MM.1S (cell line): Measurements from ENCODE around the gene TMTC4.

ENCODE experiments used
- DNase-seq: peaks from one replicate; pipeline ENCODE4 v3.0.0-alpha.2; 2015
- H2AFZ ChIP-seq: fragments of 300-600 bp; sonication (generic); 2 replicates; pipeline ENCODE4 v1.6.0; 2016; ENCODE audit warnings: antibody characterized with exemption, low read length
- H3F3A ChIP-seq: fragments of 300-600 bp; sonication (generic); 2 replicates; pipeline ENCODE4 v1.6.1; 2016; ENCODE audit warnings: mild to moderate bottlenecking, antibody characterized with exemption, low read length, moderate library complexity, mixed read lengths; ENCODE audit not compliant: insufficient read depth
- H3K27ac ChIP-seq: fragments of 300-600 bp; sonication (generic); 2 replicates; pipeline ENCODE4 v1.5.1; 2016; ENCODE audit warnings: mild to moderate bottlenecking, low read length
- H3K27me3 ChIP-seq: fragments of 300-600 bp; sonication (generic); replicated peaks from 2 replicates; pipeline ENCODE4 v1.6.0; 2016; ENCODE audit warnings: low read length; ENCODE audit not compliant: insufficient read depth
- H3K36me3 ChIP-seq: fragments of 300-600 bp; sonication (generic); replicated peaks from 2 replicates; pipeline ENCODE4 v1.6.1; 2016; ENCODE audit warnings: mild to moderate bottlenecking, low read length, mixed read lengths; ENCODE audit not compliant: insufficient read depth
- H3K4me1 ChIP-seq: fragments of 300-600 bp; sonication (generic); 2 replicates; pipeline ENCODE4 v1.6.1; 2016; ENCODE audit warnings: low read length, mixed read lengths
- H3K4me2 ChIP-seq: fragments of 300-600 bp; sonication (generic); 2 replicates; pipeline ENCODE4 v1.6.0; 2016; ENCODE audit warnings: low read depth, low read length
- H3K4me3 ChIP-seq: fragments of 300-600 bp; sonication (generic); 2 replicates; pipeline ENCODE4 v1.5.1; 2016; ENCODE audit warnings: low read length, mixed read lengths
- H3K79me2 ChIP-seq: fragments of 300-600 bp; sonication (generic); 2 replicates; pipeline ENCODE4 v1.6.1; 2016; ENCODE audit warnings: mixed run types, low read length, mixed read lengths
- H3K9ac ChIP-seq: fragments of 300-600 bp; sonication (generic); 2 replicates; pipeline ENCODE4 v1.6.1; 2016; ENCODE audit warnings: low read length, mixed read lengths
- H3K9me2 ChIP-seq: fragments of 300-600 bp; sonication (generic); replicated peaks from 2 replicates; pipeline ENCODE4 v1.6.1; 2016; ENCODE audit warnings: mild to moderate bottlenecking, low read length, mixed read lengths; ENCODE audit not compliant: insufficient read depth
- H3K9me3 ChIP-seq: fragments of 300-600 bp; sonication (generic); replicated peaks from 2 replicates; pipeline ENCODE4 v1.6.1; 2016; ENCODE audit warnings: mild to moderate bottlenecking, low read length, mixed read lengths; ENCODE audit not compliant: insufficient read depth
- H4K20me1 ChIP-seq: fragments of 300-600 bp; sonication (generic); 2 replicates; pipeline ENCODE4 v1.6.1; 2016; ENCODE audit warnings: mild to moderate bottlenecking, low read length, moderate library complexity, mixed read lengths; ENCODE audit not compliant: insufficient read depth
- EZH2 ChIP-seq: fragments of 300-600 bp; sonication (generic); optimal IDR thresholded peaks from 2 replicates; pipeline ENCODE3; 2017; ENCODE audit warnings: low read depth, mild to moderate bottlenecking, antibody characterized with exemption, low read length, mixed read lengths
- EZH2phosphoT487 ChIP-seq: fragments of 300-600 bp; sonication (generic); IDR thresholded peaks from 2 replicates; pipeline ENCODE4 v1.6.1; 2018; ENCODE audit warnings: antibody characterized with exemption, low read length
- TF ChIP-seq, protein P1 (sequence below): fragments of 300-600 bp; sonication (generic); IDR thresholded peaks from 2 replicates; pipeline ENCODE4 v1.5.1; 2016; ENCODE audit warnings: antibody characterized with exemption, low read length, mixed read lengths

Gene TMTC4

DNA sequence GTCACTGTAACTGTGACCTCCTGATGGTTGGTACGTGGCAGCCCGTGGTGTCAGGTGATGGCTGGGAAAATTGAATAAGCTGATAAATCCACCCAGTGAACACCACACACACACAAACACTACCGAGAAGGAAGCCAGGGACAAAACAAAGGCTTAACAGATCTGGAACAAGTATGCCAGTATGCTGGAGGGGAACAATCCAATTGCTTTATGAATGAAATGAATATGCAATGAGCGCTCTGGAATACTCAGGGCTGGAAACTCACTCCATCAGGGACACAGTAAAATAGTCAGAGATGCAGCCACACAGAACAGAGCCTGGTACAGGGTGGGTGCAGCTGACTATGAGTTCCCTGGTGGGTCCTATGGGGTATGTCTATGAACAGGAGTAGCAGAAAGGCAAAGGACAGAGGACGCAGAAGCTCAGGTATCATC lies 16.7 kb downstream of the TMTC4 start:
- no peak overlapping the region for H3K4me3 ChIP-seq
- no peaks in the 10 kb centered on the region for H3K36me3 ChIP-seq
- H3K9me2 ChIP-seq, result no peaks in the 10 kb centered on the region
- no peaks in the 10 kb centered on the region for H3K9me3 ChIP-seq
- H3K27me3 ChIP-seq, result no peaks in the 10 kb centered on the region
- no peak overlapping the region for H3K4me2 ChIP-seq
- no peak for DNase-seq
- no peak overlapping the region for H3K27ac ChIP-seq
- H3K79me2 ChIP-seq, result no peaks in the 10 kb centered on the region
- H3K9ac ChIP-seq, result no peak overlapping the region
- TF ChIP-seq EZH2phosphoT487, result no peak
- no peak for TF ChIP-seq EZH2
- no peak overlapping the region for H2AFZ ChIP-seq
- peaks cover 17% of the 10 kb centered on the region for H3K4me1 ChIP-seq
- no peaks in the 10 kb centered on the region for H3F3A ChIP-seq
- H4K20me1 ChIP-seq, result no peaks in the 10 kb centered on the region

DNA sequence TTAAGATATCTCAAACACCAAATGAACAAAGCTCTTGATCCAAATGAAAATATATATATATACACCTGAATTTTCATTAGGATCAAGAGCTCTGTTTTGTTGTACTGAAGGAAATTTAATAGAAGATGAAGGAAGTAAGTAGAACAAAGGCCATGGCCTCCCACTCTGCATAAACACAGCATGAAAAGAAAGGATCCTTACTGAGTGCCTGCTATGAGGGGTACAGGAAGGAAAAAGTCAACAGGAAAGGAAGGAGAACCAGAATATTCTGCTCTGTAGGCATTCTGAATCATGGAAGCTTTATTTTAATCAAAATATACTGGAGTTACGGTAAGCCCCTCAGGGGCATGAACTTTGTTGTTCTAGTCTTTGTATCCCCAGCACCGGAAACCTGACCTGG lies 22.1 kb downstream of the TMTC4 start:
- Histone ChIP-seq H3K79me2 (no peaks in the 10 kb centered on the region), H3K36me3 (no peaks in the 10 kb centered on the region)

DNA sequence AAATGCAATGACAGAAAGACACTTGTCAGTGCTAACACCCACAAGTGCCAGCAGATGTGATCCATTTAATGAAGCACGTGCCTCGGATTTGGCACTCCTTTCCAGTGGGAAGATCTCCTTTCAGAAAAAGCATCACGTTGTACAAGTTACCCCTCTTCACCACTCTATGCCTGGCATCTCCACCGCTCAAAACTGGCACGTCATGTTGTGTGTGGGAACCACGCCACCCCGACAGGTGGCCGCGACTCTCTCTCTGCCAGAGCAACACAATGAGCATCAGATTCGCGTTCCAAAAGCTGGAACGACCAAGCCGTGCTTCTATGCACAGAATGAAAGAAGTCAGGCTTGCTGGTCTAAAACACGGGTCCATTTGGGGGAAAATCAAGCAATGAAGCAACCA lies 24.3 kb downstream of the TMTC4 start:
- H3K9ac ChIP-seq, result no peak overlapping the region
- no peaks in the 10 kb centered on the region for H3K4me1 ChIP-seq
- H3K79me2 ChIP-seq, result no peaks in the 10 kb centered on the region
- H3K27ac ChIP-seq, result no peak overlapping the region
- no peak overlapping the region for H3K4me2 ChIP-seq
- no peak overlapping the region for H2AFZ ChIP-seq
- no peak for DNase-seq
- H3K27me3 ChIP-seq, result no peaks in the 10 kb centered on the region
- no peaks in the 10 kb centered on the region for H3K36me3 ChIP-seq
- H3F3A ChIP-seq, result no peaks in the 10 kb centered on the region
- H3K9me3 ChIP-seq, result no peaks in the 10 kb centered on the region
- H3K4me3 ChIP-seq, result no peak overlapping the region
- no peaks in the 10 kb centered on the region for H4K20me1 ChIP-seq
- no peak for TF ChIP-seq EZH2phosphoT487
- TF ChIP-seq EZH2, result no peak
- TF ChIP-seq, protein P1, sequence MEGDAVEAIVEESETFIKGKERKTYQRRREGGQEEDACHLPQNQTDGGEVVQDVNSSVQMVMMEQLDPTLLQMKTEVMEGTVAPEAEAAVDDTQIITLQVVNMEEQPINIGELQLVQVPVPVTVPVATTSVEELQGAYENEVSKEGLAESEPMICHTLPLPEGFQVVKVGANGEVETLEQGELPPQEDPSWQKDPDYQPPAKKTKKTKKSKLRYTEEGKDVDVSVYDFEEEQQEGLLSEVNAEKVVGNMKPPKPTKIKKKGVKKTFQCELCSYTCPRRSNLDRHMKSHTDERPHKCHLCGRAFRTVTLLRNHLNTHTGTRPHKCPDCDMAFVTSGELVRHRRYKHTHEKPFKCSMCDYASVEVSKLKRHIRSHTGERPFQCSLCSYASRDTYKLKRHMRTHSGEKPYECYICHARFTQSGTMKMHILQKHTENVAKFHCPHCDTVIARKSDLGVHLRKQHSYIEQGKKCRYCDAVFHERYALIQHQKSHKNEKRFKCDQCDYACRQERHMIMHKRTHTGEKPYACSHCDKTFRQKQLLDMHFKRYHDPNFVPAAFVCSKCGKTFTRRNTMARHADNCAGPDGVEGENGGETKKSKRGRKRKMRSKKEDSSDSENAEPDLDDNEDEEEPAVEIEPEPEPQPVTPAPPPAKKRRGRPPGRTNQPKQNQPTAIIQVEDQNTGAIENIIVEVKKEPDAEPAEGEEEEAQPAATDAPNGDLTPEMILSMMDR, result no peak
- no peaks in the 10 kb centered on the region for H3K9me2 ChIP-seq

More for the DNA sequence above, 22.1 kb downstream of the TMTC4 start:
- TF ChIP-seq EZH2phosphoT487 (no peak), EZH2 (no peak)
- TF ChIP-seq, protein P1, result no peak
- no peak overlapping the region for H3K4me2 ChIP-seq
- DNase-seq, result no peak
- no peak overlapping the region for H3K27ac ChIP-seq
- no peaks in the 10 kb centered on the region for H3K9me3 ChIP-seq
- H3K9ac ChIP-seq, result no peak overlapping the region
- H4K20me1 ChIP-seq, result no peaks in the 10 kb centered on the region
- no peaks in the 10 kb centered on the region for H3K4me1 ChIP-seq
- H3K27me3 ChIP-seq, result no peaks in the 10 kb centered on the region
- no peak overlapping the region for H2AFZ ChIP-seq
- no peak overlapping the region for H3K4me3 ChIP-seq
- H3F3A ChIP-seq, result no peaks in the 10 kb centered on the region
- H3K9me2 ChIP-seq, result no peaks in the 10 kb centered on the region

DNA sequence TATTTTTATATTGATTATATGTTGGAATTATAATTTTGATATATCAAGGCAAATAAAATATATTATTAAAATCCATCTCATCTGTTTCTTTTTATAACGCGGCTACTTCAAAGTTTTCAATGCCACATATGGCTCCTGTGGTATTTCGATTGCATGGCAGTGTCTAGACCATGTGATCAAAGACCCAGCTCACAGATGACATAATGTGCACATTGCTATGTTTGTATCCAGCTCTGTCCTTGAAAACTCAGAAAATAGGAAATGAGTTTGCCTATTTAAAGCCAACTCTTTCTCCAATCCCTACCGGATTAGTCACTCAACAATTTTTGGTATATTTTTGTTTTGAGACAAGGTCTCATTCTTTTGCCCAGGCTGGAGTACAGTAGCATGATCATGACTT lies 26.2 kb downstream of the TMTC4 start:
- H3K27me3 ChIP-seq, result no peaks in the 10 kb centered on the region
- no peak overlapping the region for H3K4me2 ChIP-seq
- H3K36me3 ChIP-seq, result no peaks in the 10 kb centered on the region; the same call in 1 of the 2 replicates
- H3K9me3 ChIP-seq, result no peaks in the 10 kb centered on the region
- H3K27ac ChIP-seq, result no peak overlapping the region
- TF ChIP-seq, protein P1, result no peak
- TF ChIP-seq EZH2, result no peak
- no peak for TF ChIP-seq EZH2phosphoT487
- H3K9me2 ChIP-seq, result no peaks in the 10 kb centered on the region
- no peaks in the 10 kb centered on the region for H3F3A ChIP-seq
- H2AFZ ChIP-seq, result no peak overlapping the region
- H4K20me1 ChIP-seq, result no peaks in the 10 kb centered on the region
- no peak overlapping the region for H3K9ac ChIP-seq
- no peaks in the 10 kb centered on the region for H3K79me2 ChIP-seq
- no peak for DNase-seq
- H3K4me3 ChIP-seq, result no peak overlapping the region
- no peaks in the 10 kb centered on the region for H3K4me1 ChIP-seq
